GM18909 (cell line): ENCODE results near the gene BIRC5.
A peak's percentile ranks its signal among the peaks of the same experiment; 100 is the strongest.
"Not testable (repeated sequence)": the region's sequence is repeated elsewhere in the genome, so short reads cannot be mapped to it uniquely, and the experiment has no call there.

Experiments
- ATAC-seq: cut with Tn5 transposase; IDR thresholded peaks from one replicate; pipeline ENCODE4 v1.9.1; 2021; ENCODE audit warnings: mild to moderate bottlenecking; ENCODE audit not compliant: unreplicated experiment, poor library complexity

BIRC5 gene

GRCh38 chr17:78237401-78238012 is 23.5 kb downstream of the BIRC5 start:
- no peak for ATAC-seq

DNA sequence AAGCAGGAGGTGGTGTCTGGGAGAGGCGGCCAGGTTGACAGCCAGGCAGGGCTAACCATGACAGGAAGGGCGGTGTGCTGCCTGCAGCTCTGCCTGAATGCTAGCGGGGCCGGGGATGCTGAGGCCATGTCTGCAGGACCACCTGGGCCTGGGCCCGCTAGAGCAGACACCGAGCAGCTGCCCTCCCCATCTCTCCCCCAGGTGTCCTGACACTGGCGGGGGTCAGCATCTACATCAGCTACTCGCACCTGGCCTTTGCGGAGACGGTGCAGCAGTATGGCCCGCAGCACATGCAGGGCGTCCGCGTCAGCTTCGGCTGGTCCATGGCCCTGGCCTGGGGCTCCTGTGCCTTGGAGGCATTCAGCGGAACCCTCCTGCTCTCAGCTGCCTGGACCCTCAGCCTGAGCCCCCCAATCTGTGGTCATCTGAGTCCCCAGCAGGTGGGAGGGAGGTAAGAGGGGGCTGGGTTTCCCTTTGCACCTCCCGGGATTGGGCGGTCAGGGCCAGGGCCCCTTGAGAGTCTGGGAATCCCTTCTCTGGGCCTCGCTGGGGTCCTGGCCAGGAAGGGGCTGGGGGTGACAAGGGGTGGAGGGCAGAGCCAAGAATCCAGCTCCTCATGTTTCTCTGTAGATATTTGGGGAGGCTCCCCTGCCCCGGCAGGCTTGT is 24.9 kb downstream of the BIRC5 start:
- no peak for ATAC-seq

- no peak for ATAC-seq
Measured at GRCh38 chr17:78239489-78239931, 25.5 kb downstream of the BIRC5 start.

GRCh38 chr17:78240012-78240655 is 26.1 kb downstream of the BIRC5 start:
- ATAC-seq, result no peak

- no peak for ATAC-seq
Measured at GRCh38 chr17:78240839-78241238, 26.8 kb downstream of the BIRC5 start.

GRCh38 chr17:78241277-78242023 is 27.4 kb downstream of the BIRC5 start:
- ATAC-seq, result no peak

GRCh38 chr17:78242024-78242742 is 28.1 kb downstream of the BIRC5 start:
- ATAC-seq, result no peak

DNA sequence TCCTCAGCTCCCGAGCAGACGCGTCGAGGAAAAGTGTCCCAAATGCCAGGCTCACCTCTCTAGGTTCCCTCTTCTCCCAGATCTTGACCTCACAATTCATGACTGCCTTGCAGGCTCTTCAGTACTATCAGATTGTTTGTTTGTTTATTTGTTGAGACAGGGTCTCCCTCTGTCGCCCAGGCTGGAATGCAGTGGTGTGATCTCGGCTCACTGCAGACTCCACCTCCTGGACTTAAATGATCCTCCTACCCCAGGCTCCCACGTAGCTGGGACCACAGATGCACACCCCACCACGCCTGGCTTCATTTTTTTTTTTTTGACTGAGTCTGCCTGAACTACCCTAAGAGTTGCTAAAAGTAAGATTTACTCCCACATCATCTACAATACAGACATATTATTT is 33.3 kb downstream of the BIRC5 start:
- ATAC-seq, result no peak

DNA sequence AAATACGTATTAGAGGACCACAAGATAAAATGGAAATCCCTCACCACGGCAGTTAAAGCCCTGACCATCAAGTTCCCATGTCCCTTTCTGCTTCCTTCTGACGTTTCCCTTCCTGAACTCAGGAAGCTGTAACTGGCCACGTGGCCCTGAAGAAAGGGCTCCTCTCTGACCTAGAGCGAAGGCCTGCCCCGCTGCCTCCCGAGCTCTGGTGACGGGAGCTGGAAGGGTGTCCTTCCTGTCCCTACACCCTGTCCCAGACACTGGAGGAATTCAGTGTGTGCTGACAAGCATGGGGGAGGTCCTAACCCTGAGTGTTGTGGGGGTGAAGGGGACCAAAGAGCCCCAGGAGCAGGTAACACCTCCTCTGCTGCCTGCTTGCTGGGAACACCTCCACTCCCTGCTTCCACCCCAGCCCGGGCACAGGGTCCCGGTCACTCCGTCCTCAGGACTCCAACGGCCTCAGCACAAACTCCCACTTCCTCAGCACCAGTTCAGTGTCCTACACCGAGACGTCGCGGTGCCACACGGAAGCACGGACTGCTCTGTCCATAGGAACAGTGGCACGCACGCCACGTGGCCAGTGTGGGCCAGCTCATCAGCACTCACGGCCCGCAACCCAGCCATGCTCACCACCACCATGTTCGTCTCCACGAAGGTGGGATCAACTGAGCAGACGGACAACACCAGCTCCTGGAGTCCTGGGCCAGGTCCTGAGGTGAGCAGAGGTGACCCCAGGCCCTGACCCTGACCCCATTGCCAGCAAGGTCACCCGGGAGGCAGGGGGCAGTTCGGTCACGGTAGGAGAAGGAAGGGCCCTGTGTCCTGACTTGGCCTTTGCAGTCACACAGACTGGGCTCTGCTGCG is 34.2 kb downstream of the BIRC5 start:
- ATAC-seq, result no peak

- no peak for ATAC-seq
Measured at GRCh38 chr17:78249074-78249817, 35.2 kb downstream of the BIRC5 start.

DNA sequence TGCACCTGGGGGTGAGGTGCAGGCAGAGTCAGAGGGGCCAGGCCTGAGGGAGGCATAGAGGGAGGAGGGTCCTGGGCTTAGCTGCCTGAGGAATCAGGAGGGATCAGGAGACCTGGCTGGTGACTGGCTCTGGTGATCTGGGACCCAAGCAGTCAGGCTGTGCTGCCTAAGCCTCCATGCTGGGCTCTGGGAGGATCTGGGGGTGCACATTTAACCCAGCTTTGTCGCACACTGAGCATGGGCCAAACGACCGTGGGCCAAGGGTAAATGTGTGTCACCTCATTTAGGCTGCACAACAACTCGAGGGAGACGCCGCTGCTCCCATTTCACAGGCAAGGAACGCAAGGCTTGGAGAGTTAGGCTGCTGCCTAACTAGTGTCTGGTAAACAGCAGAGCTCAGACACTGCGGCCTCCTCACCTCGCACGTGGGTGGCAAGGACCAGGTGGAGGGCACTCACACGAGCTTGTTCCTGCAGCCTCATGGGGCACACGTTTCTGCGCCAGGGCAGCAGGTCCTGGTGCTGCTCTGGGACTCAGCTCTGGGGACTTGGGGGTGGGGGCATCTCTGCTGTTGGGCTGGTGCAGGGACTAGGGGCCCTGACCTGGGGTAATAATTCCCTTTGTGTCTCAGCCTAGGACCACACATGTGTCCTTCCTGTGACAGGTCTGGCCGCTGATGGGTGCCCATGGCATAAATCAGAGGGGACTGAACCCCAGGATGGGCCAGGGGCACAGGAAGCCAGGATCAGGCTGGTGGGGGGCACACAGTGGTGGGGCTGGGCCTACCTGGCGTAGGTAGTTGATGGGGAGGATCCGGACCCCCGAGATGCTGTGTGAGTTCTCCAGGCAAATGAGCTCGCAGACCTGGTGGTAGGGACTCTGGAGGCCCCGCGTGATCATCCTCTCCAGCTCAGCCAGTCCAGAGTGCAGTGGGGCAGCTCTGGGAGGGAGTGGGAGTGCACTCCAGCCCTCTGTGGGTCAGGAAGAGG is 36.1 kb downstream of the BIRC5 start:
- no peak for ATAC-seq

DNA sequence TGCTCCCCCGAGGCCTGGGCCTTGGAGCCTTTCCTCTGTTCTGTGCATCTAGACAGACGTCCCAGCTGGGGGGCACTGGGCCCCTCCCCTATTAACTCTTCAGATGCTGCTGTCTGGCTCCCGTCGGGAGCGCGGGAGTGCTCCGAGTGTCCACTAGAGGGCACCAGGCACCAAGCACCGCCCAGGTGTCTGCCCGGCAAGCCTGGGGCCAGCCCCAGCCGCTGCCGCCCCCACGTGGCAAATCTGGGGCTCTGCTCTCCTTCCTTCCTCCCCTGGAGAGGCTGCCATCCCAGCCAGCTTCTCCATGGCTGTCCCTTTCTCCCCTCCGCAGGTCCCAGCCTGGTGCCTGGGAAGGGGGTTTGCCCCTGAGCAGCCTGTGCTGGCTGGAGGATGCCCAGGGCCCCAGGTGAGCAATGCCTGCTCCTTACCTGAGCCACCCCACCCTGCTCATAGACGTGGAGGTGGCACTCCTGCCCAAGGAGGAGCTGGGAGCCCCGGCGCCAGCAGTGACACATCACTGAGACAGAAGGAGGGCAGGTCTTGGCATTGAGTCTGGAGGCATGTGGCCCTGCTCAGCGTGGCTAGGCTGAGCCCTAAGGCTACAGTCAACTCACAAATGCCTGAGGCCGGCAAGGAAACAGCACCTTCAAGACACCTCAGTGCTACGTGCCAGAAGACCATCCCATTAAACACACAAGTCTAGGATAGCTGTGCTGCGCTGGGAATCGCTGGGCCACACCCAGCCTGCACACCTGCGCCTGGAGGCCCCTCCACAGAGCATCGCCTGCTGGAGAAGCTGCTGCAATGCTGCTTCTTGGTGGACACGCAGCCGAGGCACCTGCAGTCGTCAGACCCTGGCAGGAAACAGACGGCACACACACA is 37.1 kb downstream of the BIRC5 start:
- peak; percentile 66 for ATAC-seq

DNA sequence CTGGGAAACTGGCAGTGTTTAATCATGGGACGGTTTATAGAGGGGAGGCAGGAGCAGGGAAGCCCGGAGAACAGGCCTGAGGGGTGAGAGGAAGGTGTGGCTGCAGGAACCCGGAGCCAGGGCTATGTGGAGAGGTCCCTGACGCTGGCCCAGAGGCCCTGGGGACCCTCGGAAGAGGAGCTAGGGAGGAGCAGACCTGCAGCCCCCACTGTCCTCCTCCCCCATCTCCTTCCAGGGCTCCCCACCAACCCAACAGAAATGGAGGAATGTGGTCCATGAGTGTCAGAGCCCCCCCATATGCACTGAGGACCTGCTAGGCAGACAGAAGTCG is 37.7 kb downstream of the BIRC5 start:
- no peak for ATAC-seq

DNA sequence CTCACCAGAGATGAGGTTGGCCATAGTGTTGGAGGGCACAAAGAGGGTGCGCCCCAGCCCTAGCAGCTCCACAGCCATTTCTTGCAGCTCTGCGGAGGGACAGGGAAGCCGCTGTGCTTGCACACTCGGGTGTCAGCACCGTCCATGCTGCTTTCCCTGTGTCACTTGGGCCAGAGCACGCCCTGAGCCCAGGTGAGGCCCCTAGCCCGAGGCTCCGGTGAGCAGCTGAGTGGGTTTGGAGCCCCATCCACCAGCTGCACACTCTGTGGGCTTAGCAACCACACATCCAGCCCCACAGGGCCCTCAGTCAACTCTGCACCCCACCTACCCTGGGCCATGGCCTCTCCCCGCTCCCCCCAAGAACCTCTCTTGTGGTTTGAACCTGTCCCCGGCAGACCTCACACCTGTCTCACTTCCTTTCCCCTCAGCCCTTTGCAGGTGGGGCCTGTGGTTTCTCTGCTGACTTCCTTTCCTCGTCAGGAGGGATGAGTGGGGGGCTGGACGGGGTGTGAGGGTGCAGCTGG is 38.1 kb downstream of the BIRC5 start:
- no peak for ATAC-seq

GRCh38 chr17:78252701-78253635 is 38.9 kb downstream of the BIRC5 start:
- no peak for ATAC-seq

DNA sequence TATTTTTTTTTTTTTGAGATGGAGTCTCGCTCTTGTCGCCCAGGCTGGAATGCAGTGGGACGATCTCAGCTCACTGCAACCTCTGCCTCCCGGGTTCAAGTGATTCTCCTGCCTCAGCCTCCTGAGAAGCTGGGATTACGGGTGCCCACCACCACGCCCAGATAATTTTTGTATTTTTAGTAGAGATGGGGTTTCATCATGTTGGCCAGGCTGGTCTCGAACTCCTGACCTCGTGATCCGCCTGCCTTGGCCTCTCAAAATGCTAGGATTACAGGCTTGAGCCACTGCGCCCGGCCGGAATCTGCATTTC is 39.5 kb downstream of the BIRC5 start:
- ATAC-seq, result not testable (repeated sequence)
